KMS-11 (cell line): ENCODE results near the gene AFF1.

Experiments
- H2AFZ ChIP-seq: fragments of 200-600 bp; sonication (generic); 2 replicates; pipeline ENCODE4 v1.6.1; 2016; ENCODE audit warnings: antibody characterized with exemption, mixed run types, low read depth
- H3K27ac ChIP-seq: fragments of 200-600 bp; sonication (generic); 2 replicates; pipeline ENCODE4 v1.6.1; 2016; ENCODE audit warnings: mild to moderate bottlenecking, mixed run types
- H3K27me3 ChIP-seq: fragments of 200-600 bp; sonication (generic); 2 replicates; pipeline ENCODE4 v1.6.1; 2017; ENCODE audit warnings: mild to moderate bottlenecking, low read depth, mixed run types, moderate library complexity; ENCODE audit not compliant: insufficient read depth
- H3K36me3 ChIP-seq: fragments of 200-600 bp; sonication (generic); 2 replicates; pipeline ENCODE4 v1.6.1; 2017; ENCODE audit warnings: mild to moderate bottlenecking, mixed run types; ENCODE audit not compliant: insufficient read depth
- H3K4me1 ChIP-seq: fragments of 200-600 bp; sonication (generic); 2 replicates; pipeline ENCODE4 v1.6.1; 2016; ENCODE audit warnings: mild to moderate bottlenecking, low read depth, mixed run types; ENCODE audit not compliant: poor library complexity, severe bottlenecking
- H3K4me2 ChIP-seq: fragments of 200-600 bp; sonication (generic); 2 replicates; pipeline ENCODE4 v1.7.0; 2016; ENCODE audit warnings: mild to moderate bottlenecking, mixed run types
- H3K4me3 ChIP-seq: fragments of 200-600 bp; sonication (generic); IDR thresholded peaks from 2 replicates; pipeline ENCODE4 v1.6.1; 2017; ENCODE audit warnings: low read depth, low read length, mixed read lengths; ENCODE audit not compliant: insufficient read depth
- H3K79me2 ChIP-seq: fragments of 200-600 bp; sonication (generic); 2 replicates; pipeline ENCODE4 v1.6.1; 2016; ENCODE audit warnings: low read depth, mixed run types; ENCODE audit not compliant: insufficient read depth
- H3K9ac ChIP-seq: fragments of 200-600 bp; sonication (generic); 2 replicates; pipeline ENCODE4 v1.6.1; 2016; ENCODE audit warnings: mild to moderate bottlenecking, mixed run types
- H4K20me1 ChIP-seq: fragments of 200-600 bp; sonication (generic); 2 replicates; pipeline ENCODE4 v1.6.1; 2016; ENCODE audit warnings: mild to moderate bottlenecking, mixed run types; ENCODE audit not compliant: insufficient read depth
- CTCF ChIP-seq: fragments of 200-600 bp; sonication (generic); conservative IDR thresholded peaks from 2 replicates; pipeline ENCODE4 v1.6.1; 2017; ENCODE audit warnings: low read depth, mild to moderate bottlenecking, antibody characterized with exemption, low read length, moderate library complexity, mixed read lengths

AFF1 gene

GRCh38 chr4:87026800-87027495 lies 92.1 kb downstream of the AFF1 start:
- H3K4me2 ChIP-seq, result no peak overlapping the region
- H4K20me1 ChIP-seq, result peaks cover 65% of the 10 kb centered on the region
- H3K4me3 ChIP-seq, result no peak overlapping the region
- no peak for TF ChIP-seq CTCF
- H2AFZ ChIP-seq, result no peak overlapping the region
- H3K79me2 ChIP-seq, result peaks cover 95% of the 10 kb centered on the region
- no peaks in the 10 kb centered on the region for H3K36me3 ChIP-seq
- H3K27ac ChIP-seq, result no peak overlapping the region
- H3K9ac ChIP-seq, result no peak overlapping the region
- H3K4me1 ChIP-seq, result peaks cover 19% of the 10 kb centered on the region
- no peaks in the 10 kb centered on the region for H3K27me3 ChIP-seq

GRCh38 chr4:87029356-87029755 lies 94.5 kb downstream of the AFF1 start:
- TF ChIP-seq CTCF, result no peak
- Histone ChIP-seq H3K36me3 (no peaks in the 10 kb centered on the region), H2AFZ (no peak overlapping the region), H3K79me2 (peaks cover 100% of the 10 kb centered on the region), H3K4me3 (no peak overlapping the region), H3K9ac (no peak overlapping the region), H4K20me1 (peaks cover 69% of the 10 kb centered on the region), H3K27me3 (no peaks in the 10 kb centered on the region), H3K4me1 (peaks cover 38% of the 10 kb centered on the region), H3K27ac (no peak overlapping the region), H3K4me2 (no peak overlapping the region)

- no peak overlapping the region for H2AFZ ChIP-seq
- TF ChIP-seq CTCF, result no peak
- H3K4me3 ChIP-seq, result no peak overlapping the region
- no peak overlapping the region for H3K27ac ChIP-seq
- no peaks in the 10 kb centered on the region for H3K27me3 ChIP-seq
- no peak overlapping the region for H3K4me2 ChIP-seq
- peaks cover 72% of the 10 kb centered on the region for H4K20me1 ChIP-seq
- H3K79me2 ChIP-seq, result peaks cover 100% of the 10 kb centered on the region
- H3K36me3 ChIP-seq, result no peaks in the 10 kb centered on the region
- H3K4me1 ChIP-seq, result peaks cover 45% of the 10 kb centered on the region
- no peak overlapping the region for H3K9ac ChIP-seq
These were observed 95.3 kb downstream of the AFF1 start for GRCh38 chr4:87030124-87030523.

GRCh38 chr4:87030755-87031441 lies 96.1 kb downstream of the AFF1 start:
- Histone ChIP-seq H3K9ac (no peak overlapping the region), H3K79me2 (peaks cover 100% of the 10 kb centered on the region)

More at GRCh38 chr4:87030755-87031441, 96.1 kb downstream of the AFF1 start:
- Histone ChIP-seq H3K36me3 (no peaks in the 10 kb centered on the region), H3K27ac (no peak overlapping the region), H3K4me2 (no peak overlapping the region), H3K4me3 (no peak overlapping the region), H4K20me1 (peaks cover 75% of the 10 kb centered on the region), H2AFZ (no peak overlapping the region), H3K27me3 (no peaks in the 10 kb centered on the region), H3K4me1 (peaks cover 53% of the 10 kb centered on the region)
- TF ChIP-seq CTCF, result no peak
